HL-60/S4 treated with phorbol 12-myristate 13-acetate at 8.2 ng/mL for 4 days and 3 days (cell line): ENCODE data around the gene B3GNT5.

ENCODE experiments used
- in situ Hi-C: fragments of 300-500 bp; cut with MboI; formaldehyde crosslinking; loops from 2 replicates; pipeline ENCODE4 v1.15.0; 2022; ENCODE audit warnings: low sequenced_read_pairs

B3GNT5 gene

GRCh38 chr3:183317271-183317670, 64.2 kb downstream of the B3GNT5 start:
- in situ Hi-C loops: no loop called here

GRCh38 chr3:183317886-183318865, 65.1 kb downstream of the B3GNT5 start:
- in situ Hi-C loops: no loop called here

GRCh38 chr3:183318877-183319276, 65.8 kb downstream of the B3GNT5 start:
- in situ Hi-C loops: no loop called here

GRCh38 chr3:183319371-183319770, 66.3 kb downstream of the B3GNT5 start:
- in situ Hi-C loops: no loop called here
